Mucosa of rectum (tissue), 2 donors: Measurements from ENCODE around the gene RDH5.
A peak's percentile ranks its signal among the peaks of the same experiment; 100 is the strongest.

ENCODE experiments used
- H3K27ac ChIP-seq, 2 donors: one replicate each; pipeline ENCODE4 v1.7.0; 2013; ENCODE audit warnings: inconsistent platforms in 2 of 2, low read depth in 2 of 2, low read length in 2 of 2
- H3K27me3 ChIP-seq, 2 donors: one replicate each; pipeline ENCODE4 v1.7.0; 2013; ENCODE audit warnings: low read length in 2 of 2; ENCODE audit not compliant: control insufficient read depth in 2 of 2, insufficient read depth in 2 of 2
- H3K36me3 ChIP-seq, 2 donors: one replicate each; pipeline ENCODE4 v1.7.0; 2013; ENCODE audit warnings: low read length in 2 of 2; ENCODE audit not compliant: control insufficient read depth in 2 of 2, insufficient read depth in 2 of 2
- H3K4me1 ChIP-seq, 2 donors: one replicate each; pipeline ENCODE4 v1.7.0; 2013; ENCODE audit warnings: low read length in 2 of 2, mild to moderate bottlenecking in 1 of 2; ENCODE audit not compliant: control insufficient read depth in 2 of 2, insufficient read depth in 2 of 2
- H3K4me3 ChIP-seq, 2 donors: one replicate each; pipeline ENCODE4 v1.7.0; 2013; ENCODE audit warnings: low read length in 2 of 2
- H3K9ac ChIP-seq, 2 donors: one replicate each; pipeline ENCODE4 v1.7.0; 2013; ENCODE audit warnings: low read length in 2 of 2, low read depth in 1 of 2, mild to moderate bottlenecking in 1 of 2
- H3K9me3 ChIP-seq, 2 donors: one replicate each; pipeline ENCODE4 v1.7.0; 2013; ENCODE audit warnings: low read length in 2 of 2; ENCODE audit not compliant: control insufficient read depth in 2 of 2
- donor health status: healthy.
- donor health status: Normal muscosa, but diverticular disease.

The RDH5 gene

GRCh38 chr12:55703901-55704761 is 16.1 kb upstream of the RDH5 start:
- Histone ChIP-seq H3K9ac (no peak overlapping the region), H3K36me3 (no peaks in the 10 kb centered on the region), H3K4me3 (no peak overlapping the region), H3K4me1 (peaks cover 9 to 10% of the 10 kb centered on the region in 2 donors), H3K27ac (peak overlapping the region in 1 of 2 donors; percentile 16), H3K27me3 (peaks cover 7 to 11% of the 10 kb centered on the region in 2 donors), H3K9me3 (no peaks in the 10 kb centered on the region)

GRCh38 chr12:55704824-55705718 is 15.1 kb upstream of the RDH5 start:
- peaks cover 10 to 11% of the 10 kb centered on the region in 2 donors for H3K27me3 ChIP-seq
- H3K36me3 ChIP-seq, result no peaks in the 10 kb centered on the region
- peaks cover 9 to 10% of the 10 kb centered on the region in 2 donors for H3K4me1 ChIP-seq
- H3K4me3 ChIP-seq, result no peak overlapping the region
- no peak overlapping the region for H3K27ac ChIP-seq
- no peaks in the 10 kb centered on the region for H3K9me3 ChIP-seq
- no peak overlapping the region for H3K9ac ChIP-seq

GRCh38 chr12:55705782-55706402 is 14.3 kb upstream of the RDH5 start:
- Histone ChIP-seq H3K9ac (peak overlapping the region in 1 of 2 donors; percentile 14), H3K27me3 (peaks cover 10 to 11% of the 10 kb centered on the region in 2 donors), H3K27ac (peak overlapping the region in 1 of 2 donors; percentile 35), H3K9me3 (no peaks in the 10 kb centered on the region), H3K4me1 (peaks cover 9 to 10% of the 10 kb centered on the region in 2 donors), H3K4me3 (peak overlapping the region in 1 of 2 donors; percentile 31), H3K36me3 (no peaks in the 10 kb centered on the region)

- Histone ChIP-seq H3K4me3 (peak overlapping the region; percentile 53 to 70), H3K27me3 (peaks cover 10 to 11% of the 10 kb centered on the region in 2 donors), H3K27ac (peak overlapping the region; percentile 35 to 40), H3K4me1 (peaks cover 9 to 10% of the 10 kb centered on the region in 2 donors), H3K9ac (peak overlapping the region; percentile 28 to 37), H3K36me3 (no peaks in the 10 kb centered on the region), H3K9me3 (no peaks in the 10 kb centered on the region)
Observed at GRCh38 chr12:55706568-55707218, 13.5 kb upstream of the RDH5 start.

- Histone ChIP-seq H3K9ac (peak overlapping the region in 1 of 2 donors; percentile 37), H3K27me3 (peaks cover 10 to 11% of the 10 kb centered on the region in 2 donors), H3K36me3 (no peaks in the 10 kb centered on the region), H3K4me1 (peaks cover 9 to 10% of the 10 kb centered on the region in 2 donors), H3K27ac (peak overlapping the region; percentile 35 to 40), H3K9me3 (no peaks in the 10 kb centered on the region), H3K4me3 (peak overlapping the region; percentile 53 to 70)
Observed at GRCh38 chr12:55707219-55707671, 12.9 kb upstream of the RDH5 start.

- Histone ChIP-seq H3K27ac (peak within 1 kb of the TSS; percentile 35 to 40), H3K27me3 (peaks cover 10 to 11% of the 10 kb centered on the region in 2 donors), H3K36me3 (no peaks in the 10 kb centered on the region), H3K9ac (peak within 1 kb of the TSS; percentile 28 to 37), H3K9me3 (no peaks in the 10 kb centered on the region), H3K4me3 (peak within 1 kb of the TSS; percentile 59 to 70), H3K4me1 (peaks cover 9 to 10% of the 10 kb centered on the region in 2 donors)
Observed at GRCh38 chr12:55707841-55708694, 12.1 kb upstream of the RDH5 start, which contains the start of gene ITGA7. TSS of gene ITGA7 (minus strand) at chr12:55707904. CDS start at chr12:55707682, 222 bp downstream.

- Histone ChIP-seq H3K27me3 (peaks cover 10 to 11% of the 10 kb centered on the region in 2 donors), H3K36me3 (no peaks in the 10 kb centered on the region), H3K9me3 (no peaks in the 10 kb centered on the region), H3K4me3 (peak overlapping the region in 1 of 2 donors; percentile 66), H3K27ac (peak overlapping the region in 1 of 2 donors; percentile 16), H3K9ac (no peak overlapping the region), H3K4me1 (peaks cover 9 to 10% of the 10 kb centered on the region in 2 donors)
Observed at GRCh38 chr12:55708695-55709233, 11.4 kb upstream of the RDH5 start.

- Histone ChIP-seq H3K4me3 (no peak overlapping the region), H3K27ac (no peak overlapping the region)
Observed at GRCh38 chr12:55711786-55712553, 8.2 kb upstream of the RDH5 start.

More at GRCh38 chr12:55711786-55712553, 8.2 kb upstream of the RDH5 start:
- Histone ChIP-seq H3K27me3 (peaks cover 10 to 11% of the 10 kb centered on the region in 2 donors), H3K9ac (no peak overlapping the region), H3K4me1 (peaks cover 21% of the 10 kb centered on the region in 2 donors), H3K9me3 (no peaks in the 10 kb centered on the region), H3K36me3 (no peaks in the 10 kb centered on the region)
